Ovary (tissue), 3 donors: Measurements from ENCODE around the gene PROP1.

Experiments
- CTCF ChIP-seq, 3 donors: fragments of 450-650 bp in 2 of 3; fragments of 200-600 bp in 1 of 3; IDR thresholded peaks; one replicate each; pipeline versions ENCODE4 v1.5.1 to v1.8.0; 2016 to 2022; ENCODE audit warnings: antibody characterized with exemption in 3 of 3, mild to moderate bottlenecking in 1 of 3
- POLR2A ChIP-seq: fragments of 450-650 bp; IDR thresholded peaks from one replicate; pipeline ENCODE4 v1.6.1; 2017; ENCODE audit warnings: antibody characterized with exemption, mild to moderate bottlenecking, moderate library complexity
- donor health status: DM: no; HTN: no; CAD: no.

GRCh38 chr5:177958696-177959095, 37.3 kb downstream of the PROP1 start:
- TF ChIP-seq CTCF (IDR thresholded peaks at IDR 0.05) = no peak
- TF ChIP-seq POLR2A = no peak
